Activated naive CD4-positive, alpha-beta T cell treated with anti-CD3 and anti-CD28 coated beads, Interleukin-2, amount 10 ng/mL, durations not matched to agents 5 hours and 36 hours (primary cell): ENCODE results near the gene FNDC11. TPM values are rescaled to one million over a fixed set of nuclear protein-coding genes. Genes with fewer than 3 reads are reported as not detected.

ENCODE experiments used
- total RNA-seq, 2 experiments: library from RNA; stranded (reverse); gene quantifications; one replicate each; pipeline ENCODE4 v1.2.3, GENCODE V29; 2021

Gene FNDC11, protein sequence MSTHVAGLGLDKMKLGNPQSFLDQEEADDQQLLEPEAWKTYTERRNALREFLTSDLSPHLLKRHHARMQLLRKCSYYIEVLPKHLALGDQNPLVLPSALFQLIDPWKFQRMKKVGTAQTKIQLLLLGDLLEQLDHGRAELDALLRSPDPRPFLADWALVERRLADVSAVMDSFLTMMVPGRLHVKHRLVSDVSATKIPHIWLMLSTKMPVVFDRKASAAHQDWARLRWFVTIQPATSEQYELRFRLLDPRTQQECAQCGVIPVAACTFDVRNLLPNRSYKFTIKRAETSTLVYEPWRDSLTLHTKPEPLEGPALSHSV
- under 1 TPM; 0.50 to 0.63 TPM for total RNA-seq

DNA sequence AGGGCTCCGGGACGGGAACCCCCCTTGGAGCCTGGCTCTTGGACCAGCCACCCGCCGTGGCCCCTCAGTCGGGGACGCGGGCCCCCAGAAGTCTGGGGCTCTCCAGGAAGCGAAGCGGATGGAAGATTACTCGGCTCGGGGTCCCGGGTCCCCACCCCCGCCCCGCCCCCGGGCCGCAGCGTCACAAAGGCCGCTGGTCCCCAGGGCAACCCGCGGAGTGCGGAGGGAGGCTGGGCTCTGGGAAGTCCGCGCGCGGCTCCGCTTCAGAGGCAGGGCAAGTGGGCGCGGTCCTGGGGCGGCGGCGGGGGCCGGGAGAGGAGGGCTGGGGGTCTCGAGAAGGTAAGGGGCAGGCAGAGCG is at the start of gene FNDC11:
TSS of gene FNDC11 (plus strand) at position 227 of the 358 bp plus-strand sequence. CDS start 1,505 bp downstream, outside the sequence.

DNA sequence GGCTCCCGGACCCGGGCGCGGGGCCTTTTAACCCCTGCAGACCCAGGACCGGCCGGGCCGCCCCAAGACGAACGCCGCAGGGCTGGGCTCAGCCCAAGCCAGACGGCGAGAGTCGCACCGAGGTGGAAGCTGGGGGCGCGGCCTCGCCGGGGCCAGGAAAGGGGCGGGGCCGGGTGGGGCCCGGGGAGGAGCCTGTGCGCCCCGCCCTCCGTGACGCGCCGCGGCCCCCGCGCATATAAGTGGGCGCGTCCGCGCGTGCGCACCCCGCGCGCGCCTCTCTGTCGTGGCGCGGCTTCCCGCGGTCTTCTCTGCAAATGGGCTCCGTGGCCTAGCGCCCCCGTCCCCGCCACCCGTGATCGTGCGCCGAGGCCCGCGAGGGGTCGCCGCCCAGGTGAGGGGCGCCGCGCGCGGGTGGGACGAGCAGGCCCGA is 33.4 kb upstream of the FNDC11 start, which contains the start of gene PPDPF:
TSS of gene PPDPF (plus strand) at position 262 of the 430 bp plus-strand sequence. CDS start 544 bp downstream, outside the sequence.

DNA sequence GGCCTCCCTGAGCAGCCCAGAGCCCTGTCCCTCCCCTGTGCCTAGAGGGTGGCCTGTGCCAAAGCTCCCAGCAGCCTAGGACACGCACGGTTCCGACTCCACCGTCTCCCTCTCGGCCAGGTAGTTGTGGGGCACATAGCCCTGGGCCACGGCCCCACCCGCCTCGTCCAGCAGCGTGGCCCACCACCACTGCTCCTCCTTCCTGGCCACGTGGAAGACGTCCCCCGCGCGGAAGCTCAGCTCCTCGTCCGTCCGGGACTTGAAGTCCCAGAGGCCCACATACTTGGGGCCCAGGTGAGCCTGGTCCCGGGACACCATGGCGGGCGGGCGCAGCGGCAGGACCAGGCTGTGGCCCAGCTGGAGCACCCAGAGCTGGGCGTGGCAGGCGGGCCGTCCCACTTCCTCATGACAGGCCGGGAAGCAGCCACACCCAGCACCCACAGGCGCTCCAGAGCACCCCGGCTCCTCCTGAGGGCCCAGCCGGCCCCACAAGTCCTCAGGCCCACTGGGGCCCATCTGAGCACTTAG is 16.9 kb upstream of the FNDC11 start, which contains the start of gene PTK6:
TSS of gene PTK6 (minus strand) at position 380 of the 528 bp plus-strand sequence. CDS start at position 318, 62 bp downstream.

DNA sequence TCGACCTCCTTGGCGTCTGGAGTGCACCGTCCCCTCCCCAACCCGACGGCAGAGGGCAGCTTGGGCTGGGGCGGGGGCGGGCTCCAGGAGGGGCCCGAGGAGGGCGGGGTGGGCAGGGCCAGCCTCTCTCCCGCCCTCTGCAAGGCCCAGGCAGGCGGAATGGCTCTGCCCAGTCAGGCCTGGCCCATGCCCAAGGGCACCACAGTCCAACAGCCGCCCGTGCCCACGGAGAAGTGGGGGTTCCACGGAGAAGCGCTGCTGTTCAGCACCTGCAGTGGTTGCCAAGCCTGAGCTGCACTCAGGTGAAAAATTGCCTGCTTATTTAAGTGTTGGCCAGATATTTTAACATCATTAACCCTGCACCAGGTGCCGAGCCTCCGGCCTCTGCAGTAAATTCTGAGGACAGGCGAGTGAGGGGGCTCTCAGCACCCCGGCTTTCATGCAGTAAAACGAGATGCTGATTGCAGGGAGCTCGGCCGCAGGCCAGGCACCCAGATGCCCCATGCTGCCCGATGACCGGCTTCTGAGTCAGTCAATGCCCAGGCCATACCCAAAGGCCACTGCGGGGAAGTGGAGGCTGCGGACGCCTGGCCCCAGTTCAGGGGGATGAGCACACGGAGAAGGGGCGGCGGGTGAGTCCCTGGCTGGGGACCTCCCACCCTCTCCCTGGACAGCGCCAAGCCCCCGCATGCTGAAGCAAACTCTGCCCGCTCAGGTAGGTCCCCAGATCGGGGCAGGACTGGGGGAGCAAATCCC is 6.1 kb upstream of the FNDC11 start, which contains the start of gene SRMS:
TSS of gene SRMS (minus strand) at position 25 of the 756 bp plus-strand sequence. CDS start 286 bp downstream, outside the sequence.

DNA sequence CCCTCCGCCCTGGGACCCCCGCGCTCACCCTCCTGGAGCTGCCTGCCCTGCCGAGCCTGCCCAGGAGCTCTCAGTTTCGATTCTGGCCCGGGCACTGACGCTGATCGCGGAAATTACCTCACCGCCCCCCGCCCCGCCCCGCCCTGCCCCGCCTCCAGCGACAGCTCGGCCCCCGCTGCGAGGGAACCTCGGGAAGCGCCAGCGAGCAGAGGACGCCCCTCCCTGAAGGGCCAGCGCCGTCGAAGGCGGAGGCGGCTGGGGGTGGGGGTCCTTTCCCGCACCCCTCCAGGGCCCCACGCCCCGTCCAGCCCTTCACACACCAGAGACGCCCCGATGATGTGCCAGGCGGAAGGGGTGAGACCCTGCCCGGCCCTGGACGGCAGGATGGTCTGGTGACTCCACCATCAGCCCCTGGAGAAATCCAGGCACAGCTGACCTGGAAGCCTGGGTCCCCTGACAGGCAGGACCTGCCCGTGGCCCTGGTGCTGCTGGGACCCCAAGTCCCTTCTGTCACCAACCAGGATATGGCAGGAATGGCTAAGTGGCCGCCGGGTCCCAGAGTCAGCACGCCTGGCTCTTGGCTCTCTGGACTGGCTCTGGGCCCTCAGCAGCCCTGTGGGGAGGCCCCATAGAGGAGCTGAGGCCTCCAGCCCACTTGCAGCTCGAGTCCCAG is 20.3 kb downstream of the FNDC11 start, which contains the start of gene HELZ2:
TSS of gene HELZ2 (minus strand) at position 84 of the 673 bp plus-strand sequence. CDS start 1,854 bp downstream, outside the sequence.

Other genes with a start within 250 kb of the FNDC11 start
- not detected for gene CHRNA4, start 192.8 kb upstream of the FNDC11 start, total RNA-seq
- gene KCNQ2, start 81.5 kb upstream of the FNDC11 start, total RNA-seq = not detected
- under 1 TPM; 0.19 to 0.88 TPM for gene EEF1A2, start 55.1 kb upstream of the FNDC11 start, total RNA-seq
- gene PPDPF, start 33.4 kb upstream of the FNDC11 start, total RNA-seq = 100 to 1,000 TPM; 221 to 231 TPM
- gene PTK6, start 16.8 kb upstream of the FNDC11 start, total RNA-seq = under 1 TPM; 0.48 to 0.50 TPM
- gene SRMS, start 6.4 kb upstream of the FNDC11 start, total RNA-seq = not detected
- 10 to 100 TPM; 19.9 to 24.5 TPM for gene HELZ2, start 20.1 kb downstream of the FNDC11 start, total RNA-seq
- gene GMEB2, start 72.9 kb downstream of the FNDC11 start, total RNA-seq = 10 to 100 TPM; 17.0 to 17.6 TPM
- gene STMN3, start 99.3 kb downstream of the FNDC11 start, total RNA-seq = 10 to 100 TPM; 48.9 to 49.7 TPM
- gene RTEL1, start 104.2 kb downstream of the FNDC11 start, total RNA-seq = 10 to 100 TPM; 38.1 to 39.2 TPM
- not detected for gene TNFRSF6B, start 142.5 kb downstream of the FNDC11 start, total RNA-seq
- 10 to 100 TPM; 58.1 to 59.4 TPM for gene ARFRP1, start 153.8 kb downstream of the FNDC11 start, total RNA-seq
- 10 to 100 TPM; 40.7 to 41.1 TPM for gene ZGPAT, start 153.9 kb downstream of the FNDC11 start, total RNA-seq
- gene LIME1, start 182.5 kb downstream of the FNDC11 start, total RNA-seq = 100 to 1,000 TPM; 290 to 295 TPM
- 100 to 1,000 TPM in 1 of 2 experiments, 10 to 100 TPM in 1; 98.4 to 104 TPM for gene SLC2A4RG, start 185.6 kb downstream of the FNDC11 start, total RNA-seq